ENCODE measurements around the gene HS3ST5. TPM values are rescaled to one million over a fixed set of nuclear protein-coding genes. Genes with fewer than 3 reads are reported as not detected.

The HS3ST5 gene
- total RNA-seq, 3 donors from 2014 or later (not counting 1 experiment from before 2014, with no cell fraction given) = not detected

DNA sequence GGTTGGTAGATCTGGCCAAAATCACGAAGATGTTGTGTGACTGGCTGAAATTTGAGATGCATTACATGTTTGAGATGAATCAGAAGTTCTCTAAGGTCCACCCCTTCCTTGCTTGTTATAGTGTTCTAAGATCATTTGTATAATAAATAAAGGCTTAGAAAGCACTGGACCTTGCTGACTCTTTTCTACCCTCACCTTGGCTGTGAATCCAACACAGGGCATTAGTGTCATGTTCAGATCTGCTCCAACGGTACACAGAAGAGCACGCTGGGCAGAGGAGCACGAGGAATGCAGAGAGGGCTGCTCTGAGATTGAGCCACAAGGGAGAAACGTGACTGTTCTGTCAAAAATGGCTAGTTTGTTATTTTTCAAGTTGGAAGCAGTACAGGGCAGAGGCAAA is 202.4 kb downstream of the HS3ST5 start:
- ATAC-seq = no peak
- Mint-ChIP-seq H3K4me1 (no peaks in the 10 kb centered on the region), H3K9me3 (peaks cover 2 to 11% of the 10 kb centered on the region in 2 donors), H3K36me3 (no peaks in the 10 kb centered on the region), H3K27ac (no peak overlapping the region), H3K27me3 (ENCODE audit: low read depth in 2 of 2) (peaks cover 0 to 3% of the 10 kb centered on the region in 2 donors), H3K4me3 (no peak overlapping the region)
- TF ChIP-seq CTCF (IDR thresholded peaks at IDR 0.05) = no peak
- no peak for DNase-seq
- no peak overlapping the region for H3K27ac ChIP-seq (ENCODE audit: low read length)
- H3K36me3 ChIP-seq (ENCODE audit: control insufficient read depth, insufficient read depth, low read length) = no peaks in the 10 kb centered on the region
- no peaks in the 10 kb centered on the region for H3K27me3 ChIP-seq (ENCODE audit: control insufficient read depth, insufficient read depth, low read length)
- H3K4me1 ChIP-seq (ENCODE audit: control insufficient read depth, insufficient read depth, low read length) = no peaks in the 10 kb centered on the region
- no peak overlapping the region for H3K4me3 ChIP-seq (ENCODE audit: low read length)
- no peaks in the 10 kb centered on the region for H3K9me3 ChIP-seq (ENCODE audit: control insufficient read depth, insufficient read depth, low read length)
- WGBS (ENCODE audit: insufficient coverage) = 75% methylated on average over 5 of the region's 5 CpGs
- intact Hi-C loops (cut with micrococcal nuclease) = no loop called here

- H3K27ac Mint-ChIP-seq = no peak overlapping the region
- peaks cover 4 to 8% of the 10 kb centered on the region in 2 donors for H3K9me3 Mint-ChIP-seq
- 91% methylated on average over 4 of the region's 4 CpGs for WGBS (ENCODE audit: insufficient coverage)
- ATAC-seq = no peak
- intact Hi-C loops (cut with micrococcal nuclease) = no loop called here
- H3K27me3 Mint-ChIP-seq (ENCODE audit: low read depth in 2 of 2) = no peaks in the 10 kb centered on the region
- H3K27me3 ChIP-seq (ENCODE audit: control insufficient read depth, insufficient read depth, low read length) = no peaks in the 10 kb centered on the region
- H3K4me3 Mint-ChIP-seq = no peak overlapping the region
- no peaks in the 10 kb centered on the region for H3K4me1 ChIP-seq (ENCODE audit: control insufficient read depth, insufficient read depth, low read length)
- no peaks in the 10 kb centered on the region for H3K9me3 ChIP-seq (ENCODE audit: control insufficient read depth, insufficient read depth, low read length)
- no peaks in the 10 kb centered on the region for H3K36me3 ChIP-seq (ENCODE audit: control insufficient read depth, insufficient read depth, low read length)
- H3K4me1 Mint-ChIP-seq = no peaks in the 10 kb centered on the region
- no peaks in the 10 kb centered on the region for H3K36me3 Mint-ChIP-seq
- H3K27ac ChIP-seq (ENCODE audit: low read length) = no peak overlapping the region
- TF ChIP-seq CTCF (IDR thresholded peaks at IDR 0.05) = no peak
- DNase-seq = no peak
- H3K4me3 ChIP-seq (ENCODE audit: low read length) = no peak overlapping the region
Observed at GRCh38 chr6:114138577-114139248, 204.1 kb downstream of the HS3ST5 start.

- DNase-seq = no peak
- Histone ChIP-seq H3K4me3 (ENCODE audit: low read length) (no peak overlapping the region), H3K4me1 (ENCODE audit: control insufficient read depth, insufficient read depth, low read length) (no peaks in the 10 kb centered on the region), H3K27me3 (ENCODE audit: control insufficient read depth, insufficient read depth, low read length) (no peaks in the 10 kb centered on the region), H3K9me3 (ENCODE audit: control insufficient read depth, insufficient read depth, low read length) (no peaks in the 10 kb centered on the region), H3K36me3 (ENCODE audit: control insufficient read depth, insufficient read depth, low read length) (no peaks in the 10 kb centered on the region), H3K27ac (ENCODE audit: low read length) (no peak overlapping the region)
- H3K4me3 Mint-ChIP-seq = no peak overlapping the region
- H3K36me3 Mint-ChIP-seq = no peaks in the 10 kb centered on the region
- no peak overlapping the region for H3K27ac Mint-ChIP-seq
- no peak for TF ChIP-seq CTCF (IDR thresholded peaks at IDR 0.05)
- 83% methylated on average over 5 of the region's 5 CpGs for WGBS (ENCODE audit: insufficient coverage)
- no peaks in the 10 kb centered on the region for H3K4me1 Mint-ChIP-seq
- ATAC-seq = no peak
- no peaks in the 10 kb centered on the region for H3K27me3 Mint-ChIP-seq (ENCODE audit: low read depth in 2 of 2)
- H3K9me3 Mint-ChIP-seq = peaks cover 6% of the 10 kb centered on the region in 2 donors
- intact Hi-C loops (cut with micrococcal nuclease) = no loop called here
Observed at GRCh38 chr6:114135363-114135971, 207.4 kb downstream of the HS3ST5 start.
